Sigmoid colon (tissue), 7 donors: ENCODE measurements around the gene MTMR8. TPM values are rescaled to one million over a fixed set of nuclear protein-coding genes. Genes with fewer than 3 reads are reported as not detected.
"Not testable (repeated sequence)": the region's sequence is repeated elsewhere in the genome, so short reads cannot be mapped to it uniquely, and the experiment has no call there.

ENCODE experiments used
- DNase-seq: peaks from one replicate; pipeline ENCODE4 v3.0.0-alpha.2; 2019
- H3K27ac ChIP-seq, 4 donors: fragments of 200-600 bp; sonication (generic); one replicate each; pipeline ENCODE4 v1.5.1; 2016 to 2019; ENCODE audit warnings: mild to moderate bottlenecking in 1 of 4
- H3K27me3 ChIP-seq, 3 donors: fragments of 200-600 bp; sonication (generic); one replicate each; pipeline ENCODE4 v1.5.1; 2019; ENCODE audit warnings: mild to moderate bottlenecking in 1 of 3
- H3K36me3 ChIP-seq, 4 donors: fragments of 200-600 bp; sonication (generic); one replicate each; pipeline ENCODE4 v1.5.1; 2016 to 2019
- H3K4me1 ChIP-seq, 4 donors: fragments of 200-600 bp; sonication (generic); one replicate each; pipeline ENCODE4 v1.5.1; 2017 to 2019
- H3K4me3 ChIP-seq, 4 donors: fragments of 200-600 bp; sonication (generic); one replicate each; pipeline ENCODE4 v1.5.1; 2017 to 2019; ENCODE audit warnings: mild to moderate bottlenecking in 2 of 4, moderate library complexity in 1 of 4
- H3K9me3 ChIP-seq, 4 donors: fragments of 200-600 bp in 3 of 4; sonication (generic) in 3 of 4; one replicate each; pipeline versions ENCODE4 v1.5.1 to v1.6.1; 2013 to 2019
- EP300 ChIP-seq, 4 donors: sonication (generic); formaldehyde crosslinking; IDR thresholded peaks; one replicate each; pipeline ENCODE4 v1.6.1; 2017; ENCODE audit warnings: antibody characterized with exemption in 4 of 4
- POLR2A ChIP-seq, 2 donors: fragments of 450-650 bp; IDR thresholded peaks; one replicate each; pipeline ENCODE4 v1.6.1; 2016; ENCODE audit warnings: antibody characterized with exemption in 2 of 2, mild to moderate bottlenecking in 2 of 2, moderate library complexity in 2 of 2
- POLR2AphosphoS5 ChIP-seq, 4 donors: sonication (generic); formaldehyde crosslinking; IDR thresholded peaks; one replicate each; pipeline ENCODE4 v1.6.1; 2017; ENCODE audit warnings: antibody characterized with exemption in 4 of 4
- whole genome bisulfite sequencing, 2 donors: extraction: QIAGEN DNeasy Blood & Tissue Kit; methylation state at CpG; one replicate each; pipeline ENCODE4 v1.1.7; 2013; 5-methylcytosine and 5-hydroxymethylcytosine counted together
- intact Hi-C: fragments of 100-400 bp; cut with DNase I; formaldehyde crosslinking; loops from one replicate; pipeline ENCODE4 v1.15.1; 2023
- polyA plus RNA-seq, 3 donors: library from polyadenylated mRNA; stranded (reverse); fragments of 200-250 nt; gene quantifications; one replicate each; pipeline ENCODE4 v1.2.3, GENCODE V29; 2013
- total RNA-seq, 4 donors: library from RNA; depleted of rRNA; stranded (reverse); fragments of >200 nt; gene quantifications; one replicate each; pipeline ENCODE4 v1.1.0, GENCODE V29; 2016
- TF ChIP-seq, protein P1 (sequence below), 4 experiments: fragments of 450-650 bp in 3 of 4; fragments of 200-600 bp in 1 of 4; IDR thresholded peaks; one replicate each; pipeline ENCODE4 v1.5.1; 2016 to 2019; ENCODE audit warnings: antibody characterized with exemption in 4 of 4, mild to moderate bottlenecking in 3 of 4, moderate library complexity in 2 of 4
- donor health status: healthy with polysubstance abuse.
- donor health status: Bipolar disorder and iron deficiency.
- donor health status: healthy.

Gene MTMR8
- total and polyA plus RNA-seq, 7 donors = 1.4 to 4.3 (median 2.1) TPM

DNA sequence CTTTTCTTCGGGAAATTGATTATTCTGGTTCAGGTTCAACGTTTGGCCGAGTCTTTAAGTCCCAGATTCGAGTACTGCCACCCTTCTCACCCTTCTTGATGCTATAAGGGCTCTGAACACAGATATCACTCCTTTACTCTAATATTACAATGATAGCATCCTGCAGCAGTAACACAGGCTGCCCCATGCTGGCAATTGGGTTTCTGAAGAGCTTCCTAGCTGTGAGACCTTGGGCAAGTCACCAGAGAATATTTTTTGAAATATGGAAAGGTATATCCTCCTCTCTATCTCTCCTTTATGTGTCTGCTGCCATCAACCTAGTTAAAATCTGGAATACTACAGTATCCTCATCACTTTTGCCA is 297 bp upstream of the MTMR8 start:
- DNase-seq = no peak
- intact Hi-C loops = loop anchor here (2.0 kb wide), 1 partner anchor 189 kb away; no protein-coding TSS in a partner anchor
- WGBS, 2 donors = 1 to 2% methylated on average over 4 of the region's 4 CpGs
- TF ChIP-seq, protein P1, sequence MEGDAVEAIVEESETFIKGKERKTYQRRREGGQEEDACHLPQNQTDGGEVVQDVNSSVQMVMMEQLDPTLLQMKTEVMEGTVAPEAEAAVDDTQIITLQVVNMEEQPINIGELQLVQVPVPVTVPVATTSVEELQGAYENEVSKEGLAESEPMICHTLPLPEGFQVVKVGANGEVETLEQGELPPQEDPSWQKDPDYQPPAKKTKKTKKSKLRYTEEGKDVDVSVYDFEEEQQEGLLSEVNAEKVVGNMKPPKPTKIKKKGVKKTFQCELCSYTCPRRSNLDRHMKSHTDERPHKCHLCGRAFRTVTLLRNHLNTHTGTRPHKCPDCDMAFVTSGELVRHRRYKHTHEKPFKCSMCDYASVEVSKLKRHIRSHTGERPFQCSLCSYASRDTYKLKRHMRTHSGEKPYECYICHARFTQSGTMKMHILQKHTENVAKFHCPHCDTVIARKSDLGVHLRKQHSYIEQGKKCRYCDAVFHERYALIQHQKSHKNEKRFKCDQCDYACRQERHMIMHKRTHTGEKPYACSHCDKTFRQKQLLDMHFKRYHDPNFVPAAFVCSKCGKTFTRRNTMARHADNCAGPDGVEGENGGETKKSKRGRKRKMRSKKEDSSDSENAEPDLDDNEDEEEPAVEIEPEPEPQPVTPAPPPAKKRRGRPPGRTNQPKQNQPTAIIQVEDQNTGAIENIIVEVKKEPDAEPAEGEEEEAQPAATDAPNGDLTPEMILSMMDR (IDR thresholded peaks at IDR 0.05) = no peak
- TF ChIP-seq POLR2A (IDR thresholded peaks at IDR 0.05) (no peak), POLR2AphosphoS5 (IDR thresholded peaks at IDR 0.05) (no peak), EP300 (IDR thresholded peaks at IDR 0.05) (no peak)
- no peaks in the 10 kb centered on the region for H3K9me3 ChIP-seq
- peak overlapping the region; percentile 47 to 70 (median 61) for H3K4me3 ChIP-seq
- H3K27ac ChIP-seq = peak overlapping the region in 1 of 4 donors; percentile 51
- H3K27me3 ChIP-seq = no peaks in the 10 kb centered on the region
- H3K4me1 ChIP-seq = no peaks in the 10 kb centered on the region
- H3K36me3 ChIP-seq = no peaks in the 10 kb centered on the region

DNA sequence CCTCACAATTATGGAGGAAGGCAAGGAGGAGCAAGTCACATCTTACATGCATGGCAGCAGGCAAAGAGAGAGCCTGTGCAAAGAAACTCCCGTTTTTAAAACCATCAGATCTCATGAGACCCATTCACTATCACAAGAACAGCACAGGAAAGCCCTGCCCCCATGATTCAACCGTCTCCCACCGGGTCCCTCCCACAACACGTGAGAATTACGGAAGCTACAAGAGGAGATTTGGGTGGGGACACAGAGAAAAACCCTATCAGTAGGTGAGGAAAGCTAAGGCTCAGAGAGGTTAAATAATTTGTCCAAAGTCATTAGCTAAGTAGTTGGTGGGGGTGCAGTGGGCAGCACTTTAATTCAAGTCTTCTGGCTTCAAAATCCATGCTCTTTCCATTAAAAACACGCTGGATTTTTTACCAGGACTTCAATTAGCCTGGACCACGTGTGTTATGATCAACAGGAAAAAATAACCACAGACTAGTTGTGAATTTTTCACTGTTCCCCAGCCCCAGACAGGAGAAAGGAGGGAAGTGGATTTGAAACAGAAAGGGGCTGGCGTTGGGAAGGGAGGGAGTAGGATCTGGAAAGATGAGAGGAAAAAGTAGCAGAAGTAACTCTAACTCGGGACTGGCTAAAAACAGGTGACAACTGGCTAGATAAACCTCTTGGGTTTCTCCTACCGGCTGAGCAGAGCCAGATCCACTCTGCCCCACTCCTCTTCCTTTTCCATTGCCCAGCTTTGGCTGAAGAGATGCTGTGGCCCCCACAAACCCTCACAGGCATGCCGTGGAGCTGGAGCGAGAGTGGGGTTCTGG is 986 bp downstream of the MTMR8 start:
- DNase-seq = no peak
- Histone ChIP-seq H3K27me3 (no peaks in the 10 kb centered on the region), H3K36me3 (no peaks in the 10 kb centered on the region), H3K9me3 (no peaks in the 10 kb centered on the region), H3K27ac (peak overlapping the region in 3 of 4 donors; percentile 51 to 62 (median 57)), H3K4me3 (peak overlapping the region; percentile 47 to 70 (median 61)), H3K4me1 (no peaks in the 10 kb centered on the region)
- TF ChIP-seq POLR2AphosphoS5 (IDR thresholded peaks at IDR 0.05) = no peak
- no peak for TF ChIP-seq EP300 (IDR thresholded peaks at IDR 0.05)
- no peak for TF ChIP-seq POLR2A (IDR thresholded peaks at IDR 0.05)
- TF ChIP-seq, protein P1 (IDR thresholded peaks at IDR 0.05) = no peak
- intact Hi-C loops = loop anchor here (2.0 kb wide), 1 partner anchor 187 kb away; no protein-coding TSS in a partner anchor
- WGBS, 2 donors = 21 to 39% methylated on average over 12 of the region's 12 CpGs

DNA sequence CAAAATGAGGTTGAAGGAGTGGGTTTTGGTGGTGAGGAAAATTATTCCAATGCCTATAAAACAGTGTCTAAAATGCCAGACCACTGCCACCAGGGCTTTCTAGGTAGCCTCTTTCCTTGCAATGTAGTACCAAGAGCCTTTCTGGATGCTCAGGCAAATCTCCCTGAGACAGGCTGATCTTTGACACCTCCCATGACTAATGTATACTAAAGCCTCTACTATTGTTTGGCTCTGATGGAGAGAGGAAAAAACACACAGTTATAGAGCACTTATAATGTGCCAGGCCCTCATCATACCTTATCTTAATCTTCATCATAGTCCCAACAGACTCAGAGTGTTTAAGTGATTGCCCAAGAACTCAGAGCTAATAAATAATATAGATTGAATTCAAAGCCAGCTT is 5.8 kb downstream of the MTMR8 start:
- Histone ChIP-seq H3K4me1 (no peaks in the 10 kb centered on the region), H3K4me3 (no peak overlapping the region), H3K27me3 (no peaks in the 10 kb centered on the region), H3K27ac (no peak overlapping the region), H3K9me3 (peaks cover 0 to 2% (median 0%) of the 10 kb centered on the region in 4 donors), H3K36me3 (no peaks in the 10 kb centered on the region)
- no peak for DNase-seq
- no peak for TF ChIP-seq EP300 (IDR thresholded peaks at IDR 0.05)
- TF ChIP-seq, protein P1 (IDR thresholded peaks at IDR 0.05) = no peak
- no peak for TF ChIP-seq POLR2A (IDR thresholded peaks at IDR 0.05)
- TF ChIP-seq POLR2AphosphoS5 (IDR thresholded peaks at IDR 0.05) = no peak
- intact Hi-C loops = no loop called here

DNA sequence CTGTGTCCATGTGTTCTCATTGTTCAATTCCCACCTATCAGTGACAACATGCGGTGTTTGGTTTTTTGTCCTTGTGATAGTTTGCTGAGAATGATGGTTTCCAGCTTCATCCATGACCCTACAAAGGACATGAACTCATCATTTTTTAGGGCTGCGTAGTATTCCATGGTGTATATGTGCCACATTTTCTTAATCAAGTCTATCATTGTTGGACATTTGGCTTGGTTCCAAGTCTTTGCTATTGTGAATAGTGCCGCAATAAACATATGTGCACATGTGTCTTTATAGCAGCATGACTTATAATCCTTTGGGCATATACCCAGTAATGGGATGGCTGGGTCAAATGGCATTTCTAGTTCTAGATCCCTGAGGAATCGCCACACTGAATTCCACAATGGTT is 14.5 kb downstream of the MTMR8 start:
- intact Hi-C loops, H3K4me3 ChIP-seq: not testable (repeated sequence)
- 97 to 99% methylated on average over 4 of the region's 4 CpGs for WGBS, 2 donors

DNA sequence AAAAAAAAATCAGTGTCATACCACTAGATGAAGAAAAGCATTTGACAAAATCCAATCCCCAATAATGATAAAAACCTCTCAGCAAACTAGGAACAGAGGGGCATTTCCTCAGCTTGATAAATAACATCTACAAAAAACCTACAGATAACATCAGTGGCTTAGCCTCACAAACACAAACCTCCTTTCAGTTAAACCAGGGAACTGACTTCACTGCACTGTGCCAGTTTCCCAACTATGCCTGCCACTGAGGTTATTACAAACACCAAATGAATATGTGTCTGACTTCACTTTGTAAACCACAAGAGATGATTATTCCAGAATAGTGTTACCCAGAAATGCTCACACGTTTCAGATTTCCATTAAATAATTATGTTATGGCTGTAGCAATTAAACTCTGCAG is 15.3 kb downstream of the MTMR8 start:
- TF ChIP-seq POLR2AphosphoS5 (IDR thresholded peaks at IDR 0.05) = no peak
- TF ChIP-seq, protein P1 (IDR thresholded peaks at IDR 0.05) = no peak
- TF ChIP-seq POLR2A (IDR thresholded peaks at IDR 0.05) = no peak
- TF ChIP-seq EP300 (IDR thresholded peaks at IDR 0.05) = no peak
- Histone ChIP-seq H3K27me3 (no peaks in the 10 kb centered on the region), H3K9me3 (peaks cover 0 to 5% (median 2%) of the 10 kb centered on the region in 4 donors), H3K27ac (no peak overlapping the region), H3K4me3 (no peak overlapping the region), H3K4me1 (no peaks in the 10 kb centered on the region), H3K36me3 (no peaks in the 10 kb centered on the region)
- WGBS, 2 donors = 62 to 91% methylated on average over 1 of the region's 1 CpG
- intact Hi-C loops = no loop called here
- DNase-seq = no peak

More for the DNA sequence above, 14.5 kb downstream of the MTMR8 start:
- not testable (repeated sequence) for H3K27me3 ChIP-seq, H3K4me1 ChIP-seq, H3K36me3 ChIP-seq, DNase-seq, H3K27ac ChIP-seq, H3K9me3 ChIP-seq
